Adipose tissue (tissue), 3 donors: Measurements from ENCODE around the gene CEP41. TPM values are rescaled to one million over a fixed set of nuclear protein-coding genes. Genes with fewer than 3 reads are reported as not detected.

Experiments used
- H3K27ac ChIP-seq: one replicate; pipeline ENCODE4 v1.5.1; 2013; ENCODE audit warnings: low read depth, low read length
- whole genome bisulfite sequencing, 3 donors: extraction: QIAGEN DNeasy Blood & Tissue Kit; methylation state at CpG; one replicate each; pipeline ENCODE4 v1.1.7; 2013; 5-methylcytosine and 5-hydroxymethylcytosine counted together
- polyA plus RNA-seq, 3 donors: library from polyadenylated mRNA; stranded (reverse); fragments of 200-250 nt; gene quantifications; one replicate each; pipeline ENCODE4 v1.2.3, GENCODE V29; 2013
- donor health status: healthy with polysubstance abuse.
- donor health status: Bipolar disorder and iron deficiency.
- donor health status: healthy.

Gene CEP41
- polyA plus RNA-seq, 3 donors: 4.0 to 6.2 (median 5.6) TPM

- WGBS, 3 donors: 52 to 82% (median 60%) methylated on average over 16 of the region's 16 CpGs
Measured at GRCh38 chr7:130349911-130350782, 90.7 kb downstream of the CEP41 start.

GRCh38 chr7:130346941-130347340 is 93.9 kb downstream of the CEP41 start:
- WGBS, 3 donors: 87 to 93% (median 89%) methylated on average over 12 of the region's 12 CpGs
- H3K27ac ChIP-seq: no peak overlapping the region

More at GRCh38 chr7:130349911-130350782, 90.7 kb downstream of the CEP41 start:
- H3K27ac ChIP-seq: no peak overlapping the region

- WGBS, 3 donors: 85 to 95% (median 92%) methylated on average over 10 of the region's 10 CpGs
- no peak overlapping the region for H3K27ac ChIP-seq
Measured at GRCh38 chr7:130346177-130346905, 94.5 kb downstream of the CEP41 start.

GRCh38 chr7:130345725-130346124 is 95.1 kb downstream of the CEP41 start:
- H3K27ac ChIP-seq: no peak overlapping the region
- 90 to 97% (median 96%) methylated on average over 5 of the region's 5 CpGs for WGBS, 3 donors

- H3K27ac ChIP-seq: no peak overlapping the region
- 66 to 72% (median 70%) methylated on average over 8 of the region's 8 CpGs for WGBS, 3 donors
Measured at GRCh38 chr7:130345136-130345535, 95.7 kb downstream of the CEP41 start.

- no peak within 1 kb of the TSS for H3K27ac ChIP-seq
- WGBS, 3 donors: 93 to 94% (median 94%) methylated on average over 5 of the region's 5 CpGs
Measured at GRCh38 chr7:130344271-130344866, 96.4 kb downstream of the CEP41 start, which contains the start of gene CPA5. Gene CPA5, plus strand, starts transcription at chr7:130344816. Its CDS starts 1,670 bp downstream, at chr7:130346486.

Other genes starting within 250 kb of the CEP41 start
- gene TMEM209, start 235.6 kb downstream of the CEP41 start, polyA plus RNA-seq: 1 to 10 TPM; 3.9 to 7.6 (median 6.0) TPM
- gene SSMEM1, start 233.2 kb downstream of the CEP41 start, polyA plus RNA-seq: under 1 TPM in 1 of 3 donors, not detected in 2; 0.24 TPM
- gene CPA2, start 174.2 kb downstream of the CEP41 start, polyA plus RNA-seq: 1,000 to 10,000 TPM in 1 of 3 donors, 10 to 100 TPM in 1, 1 to 10 TPM in 1; 4.2 to 4,704 (median 14.6) TPM
- 1 to 10 TPM in 1 of 3 donors, under 1 TPM in 2; 0.67 to 5.9 (median 0.98) TPM for gene CPA4, start 147.9 kb downstream of the CEP41 start, polyA plus RNA-seq
- under 1 TPM in 2 of 3 donors, not detected in 1; 0.04 to 0.20 TPM for gene CPA5, start 96.2 kb downstream of the CEP41 start, polyA plus RNA-seq
- gene CPA1, start 60.5 kb downstream of the CEP41 start, polyA plus RNA-seq: over 10,000 TPM in 1 of 3 donors, 10 to 100 TPM in 1, 1 to 10 TPM in 1; 5.3 to 12,264 (median 18.3) TPM
- gene MEST, start 51.1 kb upstream of the CEP41 start, polyA plus RNA-seq: 100 to 1,000 TPM in 2 of 3 donors, 10 to 100 TPM in 1; 28.5 to 410 (median 177) TPM
- 10 to 100 TPM in 1 of 3 donors, 1 to 10 TPM in 2; 6.5 to 12.3 (median 8.9) TPM for gene COPG2, start 227.7 kb upstream of the CEP41 start, polyA plus RNA-seq
- gene TSGA13, start 245.5 kb upstream of the CEP41 start, polyA plus RNA-seq: not detected